Measurements from ENCODE around the gene CDS1.
A peak's percentile ranks its signal among the peaks of the same experiment; 100 is the strongest.

Gene CDS1

DNA sequence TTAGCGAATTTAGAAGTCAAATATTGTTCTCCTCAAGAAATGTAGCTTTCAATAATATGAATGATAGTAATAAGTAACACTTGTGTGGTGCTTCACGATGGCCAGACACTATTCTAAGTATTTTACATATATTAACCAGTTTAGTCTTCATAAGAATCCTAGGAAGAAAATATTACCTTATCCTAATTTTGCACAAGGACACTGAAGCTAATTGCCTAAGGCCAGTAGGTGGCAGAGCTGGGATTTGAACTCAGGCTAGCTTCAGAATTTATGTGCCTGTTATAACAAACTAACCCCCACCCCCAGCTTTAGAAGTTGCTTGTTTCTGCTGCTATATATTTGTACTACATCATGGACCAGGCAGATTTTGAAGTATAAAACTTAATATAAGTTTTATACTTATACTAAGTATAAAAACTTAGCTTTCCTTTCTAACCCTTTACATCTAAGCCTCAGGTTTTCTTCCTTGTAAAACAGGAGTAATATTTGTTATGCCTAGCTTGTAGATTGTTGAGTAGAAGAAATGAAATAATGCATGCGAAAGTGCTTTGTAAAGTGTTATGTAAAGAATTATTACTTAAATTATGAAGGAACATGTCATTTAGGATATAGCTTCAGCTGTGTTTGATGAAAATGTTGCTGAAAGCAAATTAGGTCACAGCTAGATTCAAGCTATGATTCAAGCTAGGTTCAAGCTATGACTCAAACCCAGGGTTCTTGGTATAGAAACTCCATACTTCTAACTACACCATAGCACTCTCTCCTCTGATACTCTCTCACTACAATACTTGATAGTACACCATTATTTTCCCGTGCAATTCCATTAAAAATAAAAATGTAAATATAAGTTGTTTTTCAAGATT is 4.2 kb upstream of the CDS1 start:
- no peaks in the 10 kb centered on the region for H3K27me3 ChIP-seq (ENCODE audit: control insufficient read depth, insufficient read depth, low read length)
- H3K9ac ChIP-seq (ENCODE audit: low read length) = no peak overlapping the region
- H3K4me1 ChIP-seq (ENCODE audit: control insufficient read depth, insufficient read depth, low read length) = peaks cover 4% of the 10 kb centered on the region
- H3K9me3 ChIP-seq (ENCODE audit: control insufficient read depth, low read length) = no peaks in the 10 kb centered on the region
- no peaks in the 10 kb centered on the region for H3K36me3 ChIP-seq (ENCODE audit: control insufficient read depth, insufficient read depth, low read length)
- no peak overlapping the region for H3K4me3 ChIP-seq (ENCODE audit: low read length)

DNA sequence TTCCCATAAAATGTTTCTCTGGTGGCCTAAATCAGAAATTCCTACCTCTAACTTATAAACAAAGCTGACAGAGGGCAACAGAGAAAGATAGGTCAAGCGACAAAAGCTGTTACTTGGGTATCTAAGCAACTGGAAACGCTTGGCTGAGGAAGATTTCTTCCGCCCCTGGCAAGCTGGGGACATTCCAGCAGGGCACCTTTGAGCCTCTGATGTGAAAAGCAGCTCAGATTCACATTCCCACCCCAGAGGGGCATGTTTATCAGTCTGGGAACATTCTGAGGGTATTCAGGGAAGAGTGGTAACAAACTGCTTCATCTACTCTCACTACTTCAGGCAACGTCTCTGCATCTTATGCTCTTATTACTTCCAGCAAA is 3.5 kb upstream of the CDS1 start:
- Histone ChIP-seq H3K4me1 (ENCODE audit: control insufficient read depth, insufficient read depth, low read length) (peaks cover 4% of the 10 kb centered on the region), H3K9ac (ENCODE audit: low read length) (no peak overlapping the region), H3K4me3 (ENCODE audit: low read length) (no peak overlapping the region), H3K36me3 (ENCODE audit: control insufficient read depth, insufficient read depth, low read length) (no peaks in the 10 kb centered on the region), H3K9me3 (ENCODE audit: control insufficient read depth, low read length) (no peaks in the 10 kb centered on the region), H3K27me3 (ENCODE audit: control insufficient read depth, insufficient read depth, low read length) (no peaks in the 10 kb centered on the region)

DNA sequence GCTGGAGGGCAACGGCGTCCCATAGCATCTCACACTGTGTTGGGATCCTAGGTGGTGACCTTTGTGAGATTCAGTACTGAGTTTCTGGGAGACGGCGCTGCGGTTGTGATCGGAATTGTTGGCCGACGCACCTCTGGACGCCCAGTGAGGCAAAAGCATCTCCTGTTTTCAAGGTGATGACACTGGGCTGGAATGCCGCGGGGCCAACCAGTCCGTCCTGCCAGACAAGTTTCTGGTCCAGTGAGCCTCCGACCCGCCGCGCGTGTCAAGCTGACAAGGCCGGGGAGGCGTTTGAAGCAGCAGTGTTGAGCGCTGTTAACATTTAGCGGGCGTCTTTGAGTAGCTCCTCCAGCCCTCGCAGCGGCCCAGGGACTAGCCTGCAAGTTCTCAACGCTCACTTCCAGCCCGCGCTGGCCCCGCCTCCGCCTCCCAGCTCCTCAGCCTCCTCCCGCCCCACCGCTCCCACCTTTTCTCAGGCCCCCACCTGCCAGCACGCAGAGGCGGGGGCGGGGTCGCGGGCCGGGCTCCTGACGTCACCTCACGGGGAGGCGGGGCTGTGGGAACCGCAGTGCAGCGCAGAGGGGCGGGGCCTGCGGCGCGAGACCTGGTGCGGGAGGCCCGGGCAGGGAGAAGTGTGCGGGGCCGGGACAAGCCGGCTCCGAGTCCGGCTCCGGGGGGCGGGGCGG is 482 bp upstream of the CDS1 start:
- H3K4me1 ChIP-seq (ENCODE audit: control insufficient read depth, insufficient read depth, low read length) = peaks cover 11% of the 10 kb centered on the region
- no peaks in the 10 kb centered on the region for H3K36me3 ChIP-seq (ENCODE audit: control insufficient read depth, insufficient read depth, low read length)
- H3K9me3 ChIP-seq (ENCODE audit: control insufficient read depth, low read length) = no peaks in the 10 kb centered on the region
- H3K27me3 ChIP-seq (ENCODE audit: control insufficient read depth, insufficient read depth, low read length) = no peaks in the 10 kb centered on the region
- peak overlapping the region; percentile 0 for H3K4me3 ChIP-seq (ENCODE audit: low read length)
- H3K9ac ChIP-seq (ENCODE audit: low read length) = peak overlapping the region; percentile 75

DNA sequence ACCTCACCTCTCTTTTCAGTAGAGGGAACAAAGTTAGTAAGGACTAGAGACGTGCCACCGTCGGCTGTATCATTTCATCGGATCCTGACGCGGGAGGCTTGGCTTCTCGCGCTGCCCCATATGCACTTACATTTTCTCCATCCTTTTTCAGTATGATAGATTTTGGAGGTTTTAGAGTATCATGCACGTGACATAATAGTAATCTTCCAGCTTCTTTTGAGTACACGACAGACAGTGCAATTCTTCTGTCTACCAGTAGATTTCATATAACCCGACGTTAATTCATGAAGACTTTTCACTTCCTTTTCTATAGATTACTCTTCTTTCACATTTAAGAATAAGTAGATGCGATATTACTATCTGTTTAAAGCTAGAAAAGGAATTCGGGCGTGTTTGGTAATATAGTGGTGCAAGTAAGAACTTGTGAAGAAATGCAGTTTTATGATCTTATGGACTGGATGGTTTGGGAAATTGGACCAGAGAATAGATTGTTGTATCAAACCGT is 1.0 kb downstream of the CDS1 start:
- no peaks in the 10 kb centered on the region for H3K9me3 ChIP-seq (ENCODE audit: control insufficient read depth, low read length)
- peaks cover 15% of the 10 kb centered on the region for H3K4me1 ChIP-seq (ENCODE audit: control insufficient read depth, insufficient read depth, low read length)
- H3K36me3 ChIP-seq (ENCODE audit: control insufficient read depth, insufficient read depth, low read length) = no peaks in the 10 kb centered on the region
- H3K9ac ChIP-seq (ENCODE audit: low read length) = peak overlapping the region; percentile 75
- H3K27me3 ChIP-seq (ENCODE audit: control insufficient read depth, insufficient read depth, low read length) = no peaks in the 10 kb centered on the region
- H3K4me3 ChIP-seq (ENCODE audit: low read length) = peak overlapping the region; percentile 94

DNA sequence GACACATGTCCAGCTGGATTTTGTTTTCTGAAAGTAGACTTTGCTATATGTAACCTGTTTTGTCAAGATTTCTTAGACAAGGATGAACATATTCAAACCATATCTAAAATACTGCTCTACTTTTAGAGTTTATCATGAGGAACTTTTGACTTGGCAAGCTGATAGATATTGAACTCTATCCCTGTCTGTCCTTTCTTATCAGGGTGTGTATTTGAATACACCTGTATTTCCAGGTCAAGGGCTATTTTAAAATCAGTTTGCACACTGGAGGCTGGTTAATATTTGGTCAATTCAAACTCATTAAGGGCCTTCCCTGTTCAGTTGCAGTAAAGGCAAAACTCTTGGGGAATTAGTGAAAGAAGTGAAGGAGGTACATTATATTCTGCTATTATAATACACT is 2.3 kb downstream of the CDS1 start:
- Histone ChIP-seq H3K4me1 (ENCODE audit: control insufficient read depth, insufficient read depth, low read length) (peaks cover 15% of the 10 kb centered on the region), H3K36me3 (ENCODE audit: control insufficient read depth, insufficient read depth, low read length) (no peaks in the 10 kb centered on the region), H3K4me3 (ENCODE audit: low read length) (no peak overlapping the region), H3K9ac (ENCODE audit: low read length) (peak overlapping the region; percentile 75), H3K27me3 (ENCODE audit: control insufficient read depth, insufficient read depth, low read length) (no peaks in the 10 kb centered on the region), H3K9me3 (ENCODE audit: control insufficient read depth, low read length) (no peaks in the 10 kb centered on the region)

DNA sequence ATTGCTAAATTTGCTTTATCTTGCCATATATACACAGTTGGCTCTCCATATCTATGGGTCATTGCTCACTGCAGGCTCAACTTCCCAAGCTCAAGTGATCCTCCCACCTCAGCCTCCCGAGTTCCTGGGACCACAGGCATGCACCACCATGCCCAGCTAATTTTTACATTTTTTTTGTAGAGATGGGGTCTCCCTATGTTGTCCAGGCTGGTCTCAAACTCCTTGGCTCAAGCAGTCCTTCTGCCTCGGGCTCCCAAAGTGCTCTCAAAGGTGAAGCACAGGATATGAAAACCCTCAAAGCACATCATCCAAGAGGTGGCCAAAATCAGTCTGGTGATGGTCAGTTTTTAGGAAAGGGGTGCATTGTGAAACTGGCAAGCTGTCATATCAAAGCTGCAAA is 11.8 kb downstream of the CDS1 start:
- Histone ChIP-seq H3K27me3 (ENCODE audit: control insufficient read depth, insufficient read depth, low read length) (no peaks in the 10 kb centered on the region), H3K9me3 (ENCODE audit: control insufficient read depth, low read length) (no peaks in the 10 kb centered on the region), H3K9ac (ENCODE audit: low read length) (no peak overlapping the region), H3K36me3 (ENCODE audit: control insufficient read depth, insufficient read depth, low read length) (no peaks in the 10 kb centered on the region), H3K4me1 (ENCODE audit: control insufficient read depth, insufficient read depth, low read length) (peaks cover 3% of the 10 kb centered on the region), H3K4me3 (ENCODE audit: low read length) (no peak overlapping the region)

DNA sequence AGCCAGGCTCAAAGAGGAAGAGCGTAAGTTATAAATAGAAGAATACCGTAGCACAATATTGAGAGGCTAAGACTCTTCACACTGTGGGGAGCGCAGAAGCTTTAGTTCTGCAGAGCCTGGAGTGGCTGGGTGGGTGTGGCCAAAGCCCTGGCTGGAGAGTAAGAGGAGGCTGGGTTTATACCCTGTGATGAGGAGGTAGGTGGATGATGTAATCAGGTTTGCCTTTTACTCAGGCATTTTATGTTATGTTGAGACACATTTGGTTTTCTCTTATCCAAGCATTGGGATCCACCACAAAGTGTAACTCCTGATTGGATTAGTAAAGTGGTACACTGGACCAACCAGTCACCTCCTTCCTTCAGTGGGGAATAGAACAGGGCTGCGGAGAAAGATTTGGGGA is 13.9 kb downstream of the CDS1 start:
- Histone ChIP-seq H3K9ac (ENCODE audit: low read length) (no peak overlapping the region), H3K4me1 (ENCODE audit: control insufficient read depth, insufficient read depth, low read length) (peaks cover 3% of the 10 kb centered on the region), H3K4me3 (ENCODE audit: low read length) (no peak overlapping the region), H3K9me3 (ENCODE audit: control insufficient read depth, low read length) (no peaks in the 10 kb centered on the region), H3K36me3 (ENCODE audit: control insufficient read depth, insufficient read depth, low read length) (no peaks in the 10 kb centered on the region), H3K27me3 (ENCODE audit: control insufficient read depth, insufficient read depth, low read length) (no peaks in the 10 kb centered on the region)

DNA sequence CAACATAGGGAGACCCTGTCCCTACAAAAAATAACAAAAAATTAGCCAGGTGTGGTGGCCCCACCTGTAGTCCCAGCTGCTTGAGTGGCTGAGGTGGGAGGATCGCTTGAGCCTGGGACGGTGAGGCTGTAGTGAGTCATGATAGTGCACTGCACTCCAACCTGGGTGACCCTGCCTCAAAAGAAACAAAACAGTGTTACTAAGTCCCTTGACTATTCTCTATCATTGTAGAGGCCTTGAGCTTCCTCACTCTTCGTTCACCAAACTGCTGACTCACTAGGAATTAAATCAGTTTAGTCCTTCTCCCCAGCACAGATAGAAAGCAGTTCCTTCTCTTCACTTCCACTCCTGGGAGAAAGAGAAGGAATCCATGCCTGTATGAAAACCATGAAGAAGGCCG is 14.5 kb downstream of the CDS1 start:
- no peak overlapping the region for H3K9ac ChIP-seq (ENCODE audit: low read length)
- peaks cover 3% of the 10 kb centered on the region for H3K4me1 ChIP-seq (ENCODE audit: control insufficient read depth, insufficient read depth, low read length)
- no peaks in the 10 kb centered on the region for H3K9me3 ChIP-seq (ENCODE audit: control insufficient read depth, low read length)
- no peaks in the 10 kb centered on the region for H3K36me3 ChIP-seq (ENCODE audit: control insufficient read depth, insufficient read depth, low read length)
- no peak overlapping the region for H3K4me3 ChIP-seq (ENCODE audit: low read length)
- no peaks in the 10 kb centered on the region for H3K27me3 ChIP-seq (ENCODE audit: control insufficient read depth, insufficient read depth, low read length)

DNA sequence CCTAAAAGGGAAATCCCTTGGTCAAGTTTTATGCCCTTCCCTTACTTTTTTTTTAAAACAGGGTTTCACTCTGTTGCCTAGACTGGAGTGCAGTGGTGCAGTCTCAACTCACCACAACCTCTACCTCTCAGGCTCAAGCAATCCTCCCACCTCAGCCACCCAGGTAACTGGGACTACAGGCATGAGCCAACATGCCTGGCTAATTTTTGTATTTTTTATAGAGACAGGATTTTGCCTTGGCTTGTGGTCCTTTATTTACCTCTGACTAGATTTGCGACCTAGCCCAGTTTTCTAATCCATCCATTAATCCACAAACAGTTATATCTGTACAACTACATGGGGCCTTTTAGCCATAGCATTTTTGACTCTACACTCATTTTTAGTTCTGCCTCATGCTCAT is 23.7 kb downstream of the CDS1 start:
- Histone ChIP-seq H3K9me3 (ENCODE audit: control insufficient read depth, low read length) (no peaks in the 10 kb centered on the region), H3K36me3 (ENCODE audit: control insufficient read depth, insufficient read depth, low read length) (no peaks in the 10 kb centered on the region), H3K27me3 (ENCODE audit: control insufficient read depth, insufficient read depth, low read length) (no peaks in the 10 kb centered on the region)

DNA sequence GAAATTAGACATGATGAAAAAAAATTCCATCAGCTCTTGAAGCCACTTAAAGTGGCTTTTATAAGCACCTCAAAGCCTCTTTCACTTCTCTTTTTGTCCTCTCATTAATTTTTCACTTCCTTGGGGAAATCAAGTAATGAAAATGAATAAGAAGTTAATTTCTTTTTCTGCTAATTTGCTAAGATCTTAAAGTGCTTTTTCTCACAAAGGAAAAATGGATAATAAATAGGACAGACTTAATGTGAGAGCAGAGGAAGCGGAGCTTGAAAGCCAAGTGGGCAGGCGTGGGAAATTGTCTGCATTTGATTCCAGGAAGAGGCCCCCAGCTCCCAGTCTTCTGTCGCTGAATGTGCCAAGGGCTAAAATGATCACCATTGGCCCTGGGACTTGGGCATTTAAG is 28.6 kb downstream of the CDS1 start:
- Histone ChIP-seq H3K4me1 (ENCODE audit: control insufficient read depth, insufficient read depth, low read length) (no peaks in the 10 kb centered on the region), H3K36me3 (ENCODE audit: control insufficient read depth, insufficient read depth, low read length) (no peaks in the 10 kb centered on the region), H3K9ac (ENCODE audit: low read length) (no peak overlapping the region), H3K27me3 (ENCODE audit: control insufficient read depth, insufficient read depth, low read length) (no peaks in the 10 kb centered on the region), H3K4me3 (ENCODE audit: low read length) (no peak overlapping the region), H3K9me3 (ENCODE audit: control insufficient read depth, low read length) (no peaks in the 10 kb centered on the region)

More for the DNA sequence above, 23.7 kb downstream of the CDS1 start:
- no peaks in the 10 kb centered on the region for H3K4me1 ChIP-seq (ENCODE audit: control insufficient read depth, insufficient read depth, low read length)
- H3K4me3 ChIP-seq (ENCODE audit: low read length) = no peak overlapping the region
- H3K9ac ChIP-seq (ENCODE audit: low read length) = no peak overlapping the region

DNA sequence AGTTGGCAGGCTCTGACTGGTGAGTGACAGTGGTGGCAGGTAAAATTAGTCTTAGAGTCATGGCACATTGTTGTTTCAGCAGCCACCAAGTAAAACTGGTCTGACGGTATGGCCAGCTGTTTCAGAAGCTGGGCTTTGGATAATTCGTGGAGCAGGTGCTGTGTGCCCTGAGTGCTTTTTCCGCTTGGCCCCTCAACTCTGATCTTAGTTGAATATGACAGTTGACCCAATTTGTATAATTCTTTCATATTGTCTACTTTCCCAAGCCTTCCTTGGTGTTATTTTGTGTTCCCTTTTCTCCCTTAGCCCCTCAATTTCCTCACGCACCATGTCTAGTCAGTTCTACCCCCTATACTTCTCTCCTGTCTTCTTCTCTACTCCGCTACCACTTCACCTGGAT is 32.0 kb downstream of the CDS1 start:
- Histone ChIP-seq H3K4me1 (ENCODE audit: control insufficient read depth, insufficient read depth, low read length) (no peaks in the 10 kb centered on the region), H3K9me3 (ENCODE audit: control insufficient read depth, low read length) (no peaks in the 10 kb centered on the region), H3K9ac (ENCODE audit: low read length) (no peak overlapping the region), H3K4me3 (ENCODE audit: low read length) (no peak overlapping the region), H3K27me3 (ENCODE audit: control insufficient read depth, insufficient read depth, low read length) (no peaks in the 10 kb centered on the region), H3K36me3 (ENCODE audit: control insufficient read depth, insufficient read depth, low read length) (no peaks in the 10 kb centered on the region)

DNA sequence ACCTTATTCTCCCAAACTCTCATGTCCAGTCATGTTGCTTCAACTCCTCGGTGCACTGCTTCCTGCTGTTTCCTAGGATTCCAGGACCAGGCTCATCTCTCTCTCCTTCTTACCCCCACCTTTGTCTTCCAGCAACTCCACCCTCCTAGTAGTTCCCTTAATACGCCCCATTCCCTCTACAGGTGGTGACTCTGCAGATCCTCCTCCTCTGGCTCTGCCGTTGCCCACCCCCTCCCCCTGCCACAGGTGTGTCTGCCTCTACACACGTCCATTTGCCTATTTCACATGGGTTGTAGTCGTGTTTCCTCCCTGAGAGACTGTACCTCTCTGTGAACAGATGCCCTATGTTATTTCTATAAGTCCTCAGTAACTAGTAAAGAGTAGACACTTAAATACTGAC is 32.4 kb downstream of the CDS1 start:
- no peaks in the 10 kb centered on the region for H3K4me1 ChIP-seq (ENCODE audit: control insufficient read depth, insufficient read depth, low read length)

More for the DNA sequence above, 32.4 kb downstream of the CDS1 start:
- Histone ChIP-seq H3K4me3 (ENCODE audit: low read length) (no peak overlapping the region), H3K9me3 (ENCODE audit: control insufficient read depth, low read length) (no peaks in the 10 kb centered on the region), H3K9ac (ENCODE audit: low read length) (no peak overlapping the region), H3K36me3 (ENCODE audit: control insufficient read depth, insufficient read depth, low read length) (no peaks in the 10 kb centered on the region), H3K27me3 (ENCODE audit: control insufficient read depth, insufficient read depth, low read length) (no peaks in the 10 kb centered on the region)

All from mucosa of stomach (tissue), 1 donor.